Lung (tissue), 12 donors: ENCODE results near the gene TOPBP1. TPM values are rescaled to one million over a fixed set of nuclear protein-coding genes. Genes with fewer than 3 reads are reported as not detected.

Source experiments
- ATAC-seq: fragments of 200-7000 bp; cut with Tn5 transposase; one replicate; pipeline ENCODE4 v1.9.1; 2020; ENCODE audit warnings: moderate number of reproducible peaks; ENCODE audit not compliant: insufficient read depth, low FRiP score
- DNase-seq, 3 donors: peaks; one replicate each; pipeline ENCODE4 v3.0.0-alpha.2; 2013 to 2017
- H3K27ac ChIP-seq, 2 donors: one replicate each; pipeline ENCODE4 v1.5.1; 2013; ENCODE audit warnings: mild to moderate bottlenecking in 2 of 2, moderate library complexity in 2 of 2, control low read depth in 1 of 2, inconsistent platforms in 1 of 2, low read depth in 1 of 2, low read length in 1 of 2
- H3K27me3 ChIP-seq, 3 donors: one replicate each; pipeline ENCODE4 v1.5.1; 2013; ENCODE audit warnings: low read length in 2 of 3; ENCODE audit not compliant: control insufficient read depth in 3 of 3, insufficient read depth in 3 of 3
- H3K36me3 ChIP-seq, 4 donors: one replicate each; pipeline ENCODE4 v1.5.1; 2013; ENCODE audit warnings: low read length in 4 of 4, mild to moderate bottlenecking in 1 of 4, moderate library complexity in 1 of 4; ENCODE audit not compliant: control insufficient read depth in 4 of 4, insufficient read depth in 4 of 4
- H3K4me1 ChIP-seq, 5 donors: one replicate each; pipeline ENCODE4 v1.5.1; 2013; ENCODE audit warnings: low read length in 5 of 5, mild to moderate bottlenecking in 2 of 5, moderate library complexity in 1 of 5; ENCODE audit not compliant: control insufficient read depth in 5 of 5, insufficient read depth in 5 of 5
- H3K4me3 ChIP-seq: one replicate; pipeline ENCODE4 v1.5.1; 2013; ENCODE audit warnings: mild to moderate bottlenecking, control low read depth, moderate library complexity
- H3K9ac ChIP-seq, 2 donors: one replicate each; pipeline ENCODE4 v1.5.1; 2013; ENCODE audit warnings: low read length in 2 of 2, control low read depth in 1 of 2; ENCODE audit not compliant: insufficient read depth in 1 of 2
- H3K9me3 ChIP-seq, 4 donors: one replicate each; pipeline ENCODE4 v1.5.1; 2013; ENCODE audit warnings: low read length in 3 of 4, mild to moderate bottlenecking in 1 of 4, moderate library complexity in 1 of 4; ENCODE audit not compliant: control insufficient read depth in 4 of 4, insufficient read depth in 3 of 4
- CTCF ChIP-seq: IDR thresholded peaks from 2 replicates; pipeline ENCODE4 v1.5.1; 2012; ENCODE audit warnings: mild to moderate bottlenecking; ENCODE audit errors: control extremely low read depth, extremely low read depth
- WGBS, 2 donors: extraction: QIAGEN DNeasy Blood & Tissue Kit; methylation state at CpG; one replicate each; pipeline ENCODE4 v1.1.7; 2013; 5-methylcytosine and 5-hydroxymethylcytosine counted together
- polyA plus RNA-seq, 2 donors: library from polyadenylated mRNA; stranded (reverse); fragments of 200-250 nt; gene quantifications; one replicate each; pipeline ENCODE4 v1.2.1, GENCODE V29; 2013
- total RNA-seq, 2 donors: library from RNA; depleted of rRNA in 1 of 2; stranded (reverse); fragments of >200 nt in 1 of 2; gene quantifications; one replicate each; pipeline ENCODE4 v1.2.1, GENCODE V29; 2014 to 2021
- donor health status: control.
- donor health status: control.
- donor health status: Bipolar disorder and iron deficiency.
- donor health status: healthy.
- donor health status: DM: yes; HTN: yes; CAD: no.

The TOPBP1 gene
- total and polyA plus RNA-seq, 4 donors, result 6.9 to 45.4 (median 13.7) TPM

DNA sequence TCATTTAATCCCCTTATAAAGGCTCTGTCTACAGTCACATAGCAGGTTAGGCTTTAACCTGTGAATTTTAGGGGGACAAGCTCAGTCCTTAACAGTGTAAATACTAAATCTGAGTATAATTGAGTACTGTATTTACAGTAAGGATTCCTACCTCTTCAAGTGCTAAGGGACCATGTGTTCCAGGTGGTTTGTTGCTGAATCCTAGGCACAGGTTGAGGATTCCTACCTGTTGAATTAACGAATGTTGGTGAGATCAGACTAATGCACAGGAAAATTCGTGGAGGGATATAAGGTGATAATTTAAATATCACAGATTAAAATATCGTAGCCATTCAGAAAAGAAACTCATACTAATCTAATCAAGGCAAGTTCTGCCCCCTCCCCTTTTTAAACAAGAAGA is 63.3 kb downstream of the TOPBP1 start:
- H3K27me3 ChIP-seq, result no peaks in the 10 kb centered on the region
- no peaks in the 10 kb centered on the region for H3K4me1 ChIP-seq
- peaks cover 0 to 8% (median 4%) of the 10 kb centered on the region in 4 donors for H3K36me3 ChIP-seq
- no peaks in the 10 kb centered on the region for H3K9me3 ChIP-seq
- no peak overlapping the region for H3K9ac ChIP-seq
- no peak overlapping the region for H3K4me3 ChIP-seq
- TF ChIP-seq CTCF, result no peak
- WGBS, 2 donors, result 83 to 91% methylated on average over 3 of the region's 3 CpGs
- peak in 1 of 3 donors; percentile 18 for DNase-seq
- H3K27ac ChIP-seq, result no peak overlapping the region
- no peak for ATAC-seq

GRCh38 chr3:133595341-133595740 is 66.4 kb downstream of the TOPBP1 start:
- peaks cover 0 to 7% (median under 1%) of the 10 kb centered on the region in 4 donors for H3K36me3 ChIP-seq
- no peak overlapping the region for H3K9ac ChIP-seq
- H3K4me1 ChIP-seq, result peaks cover 0 to 3% (median 0%) of the 10 kb centered on the region in 5 donors
- no peaks in the 10 kb centered on the region for H3K27me3 ChIP-seq
- TF ChIP-seq CTCF, result no peak
- H3K4me3 ChIP-seq, result no peak overlapping the region
- no peaks in the 10 kb centered on the region for H3K9me3 ChIP-seq
- 84 to 88% methylated on average over 1 of the region's 1 CpG for WGBS, 2 donors
- ATAC-seq (no peak), DNase-seq (no peak)
- no peak overlapping the region for H3K27ac ChIP-seq

GRCh38 chr3:133593243-133593642 is 68.5 kb downstream of the TOPBP1 start:
- no peak overlapping the region for H3K27ac ChIP-seq
- no peak overlapping the region for H3K4me3 ChIP-seq
- no peaks in the 10 kb centered on the region for H3K9me3 ChIP-seq
- 82 to 86% methylated on average over 2 of the region's 2 CpGs for WGBS, 2 donors
- peaks cover 0 to 9% (median 0%) of the 10 kb centered on the region in 5 donors for H3K4me1 ChIP-seq
- peaks cover 0 to 17% (median 8%) of the 10 kb centered on the region in 4 donors for H3K36me3 ChIP-seq
- DNase-seq (no peak), ATAC-seq (no peak)
- no peak overlapping the region for H3K9ac ChIP-seq
- no peaks in the 10 kb centered on the region for H3K27me3 ChIP-seq
- TF ChIP-seq CTCF, result no peak

DNA sequence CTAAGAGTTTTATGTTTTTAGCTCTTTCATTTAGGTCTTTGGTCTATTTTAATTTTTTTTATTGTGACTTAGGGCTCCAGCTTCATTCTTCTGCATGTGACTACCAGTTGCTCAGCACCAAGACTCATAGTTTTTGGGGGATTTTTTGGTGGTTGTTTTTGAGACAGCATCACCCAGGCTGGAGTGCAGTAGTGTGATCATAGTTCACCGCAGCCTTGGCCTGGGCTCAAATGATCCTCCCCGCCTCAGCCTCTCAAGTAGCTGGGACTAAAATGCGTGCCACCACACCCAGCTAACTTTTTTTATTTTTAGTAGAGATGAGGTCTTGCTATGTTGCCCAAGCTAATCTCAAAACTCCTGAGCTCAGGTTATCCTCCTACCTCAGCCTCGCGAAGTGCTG is 68.9 kb downstream of the TOPBP1 start:
- no peak for TF ChIP-seq CTCF
- H3K9me3 ChIP-seq, result no peaks in the 10 kb centered on the region
- H3K9ac ChIP-seq, result no peak overlapping the region
- ATAC-seq (no peak), DNase-seq (no peak)
- H3K4me3 ChIP-seq, result no peak overlapping the region
- peaks cover 0 to 19% (median 11%) of the 10 kb centered on the region in 4 donors for H3K36me3 ChIP-seq
- no peaks in the 10 kb centered on the region for H3K27me3 ChIP-seq
- 90 to 99% methylated on average over 5 of the region's 5 CpGs for WGBS, 2 donors
- peaks cover 0 to 9% (median 0%) of the 10 kb centered on the region in 5 donors for H3K4me1 ChIP-seq
- H3K27ac ChIP-seq, result no peak overlapping the region
